Neural cell (in vitro differentiated cells): Measurements from ENCODE around the gene F2R. TPM values are rescaled to one million over a fixed set of nuclear protein-coding genes. Genes with fewer than 3 reads are reported as not detected.

ENCODE experiments used
- H2AFZ ChIP-seq: fragments of 200-600, 300-800 bp; sonication (generic), shearing (Covaris generic); 2 replicates; pipeline ENCODE4 v1.6.0; 2014; ENCODE audit warnings: low read depth, mild to moderate bottlenecking, antibody characterized with exemption, low read length, moderate library complexity
- H3F3A ChIP-seq: fragments of 200-600 bp; shearing (Covaris generic); 2 replicates; pipeline ENCODE4 v1.6.1; 2016; ENCODE audit warnings: mild to moderate bottlenecking, moderate library complexity, mixed read lengths, antibody characterized with exemption, low read length; ENCODE audit not compliant: insufficient read depth, poor library complexity, severe bottlenecking
- H3K27ac ChIP-seq: fragments of 200-600, 300-800 bp; sonication (generic), shearing (Covaris generic); 2 replicates; pipeline ENCODE4 v1.5.1; 2014; ENCODE audit warnings: mild to moderate bottlenecking, low read length, moderate library complexity
- H3K27me3 ChIP-seq: fragments of 300-800, 200-600 bp; sonication (generic), shearing (Covaris generic); 2 replicates; pipeline ENCODE4 v1.6.0; 2014; ENCODE audit warnings: mild to moderate bottlenecking, low read depth, low read length, moderate library complexity; ENCODE audit not compliant: insufficient read depth
- H3K36me3 ChIP-seq: fragments of 300-800, 200-600 bp; sonication (generic), shearing (Covaris generic); 2 replicates; pipeline ENCODE4 v1.5.1; 2014; ENCODE audit warnings: mild to moderate bottlenecking, antibody characterized with exemption, low read length, moderate library complexity; ENCODE audit not compliant: insufficient read depth
- H3K4me2 ChIP-seq: fragments of 300-800, 200-600 bp; sonication (generic), shearing (Covaris generic); 2 replicates; pipeline ENCODE4 v1.6.0; 2014; ENCODE audit warnings: mild to moderate bottlenecking, low read length
- H3K4me3 ChIP-seq: fragments of 300-800, 200-600 bp; sonication (generic), shearing (Covaris generic); 2 replicates; pipeline ENCODE4 v1.5.1; 2014; ENCODE audit warnings: mild to moderate bottlenecking, low read length, moderate library complexity
- H3K79me2 ChIP-seq: fragments of 200-600 bp; shearing (Covaris generic); replicated peaks from 2 replicates; pipeline ENCODE4 v1.6.0; 2014; ENCODE audit warnings: mild to moderate bottlenecking, low read length, moderate library complexity; ENCODE audit not compliant: insufficient read depth
- H3K9ac ChIP-seq: fragments of 300-800, 200-600 bp; sonication (generic), shearing (Covaris generic); 2 replicates; pipeline ENCODE4 v1.6.1; 2016; ENCODE audit warnings: mild to moderate bottlenecking, low read length, mixed read lengths
- H3K9me2 ChIP-seq: fragments of 200-600 bp; shearing (Covaris generic); 2 replicates; pipeline ENCODE4 v1.6.1; 2016; ENCODE audit warnings: mild to moderate bottlenecking, low read length, mixed read lengths; ENCODE audit not compliant: insufficient read depth
- H3K9me3 ChIP-seq: fragments of 200-600, 300-800 bp; sonication (generic), shearing (Covaris generic); 2 replicates; pipeline ENCODE4 v1.6.1; 2016; ENCODE audit warnings: mild to moderate bottlenecking, mixed run types, low read length, moderate library complexity, mixed read lengths
- H4K20me1 ChIP-seq: fragments of 200-600 bp; shearing (Covaris generic); 2 replicates; pipeline ENCODE4 v1.6.1; 2016; ENCODE audit warnings: mild to moderate bottlenecking, mixed run types; ENCODE audit not compliant: insufficient read depth
- CTCF ChIP-seq: fragments of 450-650 bp; IDR thresholded peaks from 2 replicates; pipeline ENCODE4 v1.5.1; 2014; ENCODE audit warnings: antibody characterized with exemption, mild to moderate bottlenecking, moderate library complexity; ENCODE audit not compliant: poor library complexity, severe bottlenecking
- EP300 ChIP-seq: fragments of 450-650 bp; conservative IDR thresholded peaks from 2 replicates; pipeline ENCODE4 v1.6.1; 2014; ENCODE audit warnings: antibody characterized with exemption, mild to moderate bottlenecking, moderate library complexity; ENCODE audit not compliant: poor library complexity, severe bottlenecking
- EZH2 ChIP-seq: fragments of 200-600, 300-800 bp; shearing (Covaris generic), sonication (generic); IDR thresholded peaks from 2 replicates; pipeline ENCODE4 v1.6.1; 2014; ENCODE audit warnings: antibody characterized with exemption, low read length, borderline replicate concordance, mild to moderate bottlenecking; ENCODE audit not compliant: insufficient read depth, poor library complexity, severe bottlenecking
- MXI1 ChIP-seq: fragments of 450-650 bp; conservative IDR thresholded peaks from 2 replicates; pipeline ENCODE4 v1.6.1; 2014; ENCODE audit warnings: antibody characterized with exemption, mild to moderate bottlenecking; ENCODE audit not compliant: poor library complexity, severe bottlenecking
- POLR2AphosphoS5 ChIP-seq: IDR thresholded peaks from 2 replicates; pipeline ENCODE4 v1.6.1; 2012
- RAD21 ChIP-seq: fragments of 450-650 bp; conservative IDR thresholded peaks from 2 replicates; pipeline ENCODE4 v1.6.1; 2014; ENCODE audit warnings: antibody characterized with exemption, mild to moderate bottlenecking, moderate library complexity
- REST ChIP-seq: IDR thresholded peaks from 2 replicates; pipeline ENCODE4 v1.6.1; 2012; ENCODE audit warnings: borderline replicate concordance
- SMC3 ChIP-seq: fragments of 450-650 bp; conservative IDR thresholded peaks from 2 replicates; pipeline ENCODE4 v1.6.1; 2014; ENCODE audit warnings: antibody characterized with exemption, mild to moderate bottlenecking, moderate library complexity; ENCODE audit not compliant: poor library complexity
- TAF1 ChIP-seq: IDR thresholded peaks from 2 replicates; pipeline ENCODE4 v1.6.1; 2012; ENCODE audit warnings: low read depth
- polyA plus RNA-seq: library from polyadenylated mRNA; depleted of rRNA; stranded (reverse); fragments of >200 nt; gene quantifications from 2 replicates; pipeline ENCODE4 v1.2.3, GENCODE V29; 2014

The F2R gene
- polyA plus RNA-seq, 1 donor from 2014 or later, result 35.9 TPM

GRCh38 chr5:76771705-76772405, 55.9 kb downstream of the F2R start:
- no peaks in the 10 kb centered on the region for H3K79me2 ChIP-seq
- no peak overlapping the region for H3K27ac ChIP-seq
- H3K4me2 ChIP-seq, result no peak overlapping the region
- H3K9me2 ChIP-seq, result no peaks in the 10 kb centered on the region
- H3K36me3 ChIP-seq, result no peaks in the 10 kb centered on the region
- H3K9ac ChIP-seq, result no peak overlapping the region
- TF ChIP-seq SMC3, result no peak
- H4K20me1 ChIP-seq, result no peaks in the 10 kb centered on the region
- no peak overlapping the region for H3K4me3 ChIP-seq
- H3F3A ChIP-seq, result no peaks in the 10 kb centered on the region
- H3K9me3 ChIP-seq, result no peaks in the 10 kb centered on the region
- H3K27me3 ChIP-seq, result no peaks in the 10 kb centered on the region
- H2AFZ ChIP-seq, result no peak overlapping the region

- no peak overlapping the region for H2AFZ ChIP-seq
- no peak overlapping the region for H3K9ac ChIP-seq
- H3K27ac ChIP-seq, result no peak overlapping the region
- no peaks in the 10 kb centered on the region for H3K36me3 ChIP-seq
- no peaks in the 10 kb centered on the region for H3K9me2 ChIP-seq
- TF ChIP-seq RAD21 (no peak), EP300 (no peak), POLR2AphosphoS5 (no peak), MXI1 (no peak), EZH2 (no peak), TAF1 (no peak), CTCF (no peak), SMC3 (no peak), REST (no peak)
- H3K79me2 ChIP-seq, result no peaks in the 10 kb centered on the region
- no peaks in the 10 kb centered on the region for H3K27me3 ChIP-seq
- H3F3A ChIP-seq, result no peaks in the 10 kb centered on the region
- no peak overlapping the region for H3K4me2 ChIP-seq
- no peaks in the 10 kb centered on the region for H4K20me1 ChIP-seq
- no peak overlapping the region for H3K4me3 ChIP-seq
- H3K9me3 ChIP-seq, result no peaks in the 10 kb centered on the region
Measured at GRCh38 chr5:76775921-76776320, 60.0 kb downstream of the F2R start.

GRCh38 chr5:76776391-76776790, 60.5 kb downstream of the F2R start:
- H3K79me2 ChIP-seq, result no peaks in the 10 kb centered on the region

More at GRCh38 chr5:76776391-76776790, 60.5 kb downstream of the F2R start:
- Histone ChIP-seq H3F3A (no peaks in the 10 kb centered on the region), H2AFZ (no peak overlapping the region), H3K9ac (no peak overlapping the region), H4K20me1 (no peaks in the 10 kb centered on the region), H3K36me3 (no peaks in the 10 kb centered on the region), H3K4me2 (no peak overlapping the region), H3K9me2 (no peaks in the 10 kb centered on the region), H3K4me3 (no peak overlapping the region), H3K9me3 (no peaks in the 10 kb centered on the region), H3K27me3 (no peaks in the 10 kb centered on the region), H3K27ac (no peak overlapping the region)
- TF ChIP-seq REST (no peak), EP300 (no peak), EZH2 (no peak), CTCF (no peak), TAF1 (no peak), SMC3 (no peak), POLR2AphosphoS5 (no peak), RAD21 (no peak), MXI1 (no peak)
